HEK293 (cell line): Measurements from ENCODE around the gene TMEM151B.

Experiments used
- CTCF ChIP-seq: fragments of 450-650 bp; formaldehyde crosslinking; IDR thresholded peaks from 2 replicates; pipeline ENCODE4 v1.5.1; 2016; ENCODE audit warnings: missing biosample characterization, missing genetic modification characterization
- KLF9 ChIP-seq: fragments of 450-650 bp; formaldehyde crosslinking; IDR thresholded peaks from 2 replicates; pipeline ENCODE4 v1.5.1; 2016; ENCODE audit warnings: missing biosample characterization, missing genetic modification characterization, low read depth
- MYNN ChIP-seq: fragments of 450-650 bp; formaldehyde crosslinking; IDR thresholded peaks from 2 replicates; pipeline ENCODE4 v1.5.1; 2016; ENCODE audit warnings: missing biosample characterization, missing genetic modification characterization, borderline replicate concordance
- SP2 ChIP-seq: fragments of 450-650 bp; formaldehyde crosslinking; IDR thresholded peaks from 2 replicates; pipeline ENCODE4 v1.5.1; 2016; ENCODE audit warnings: missing biosample characterization, missing genetic modification characterization
- ZEB2 ChIP-seq: fragments of 450-650 bp; formaldehyde crosslinking; IDR thresholded peaks from 2 replicates; pipeline ENCODE4 v1.5.1; 2016; ENCODE audit warnings: missing biosample characterization, missing genetic modification characterization
- ZNF24 ChIP-seq: fragments of 450-650 bp; formaldehyde crosslinking; IDR thresholded peaks from 2 replicates; pipeline ENCODE4 v1.5.1; 2016; ENCODE audit warnings: missing biosample characterization, missing genetic modification characterization
- ZNF274 ChIP-seq, 2 experiments: fragments of 200-500 bp in 1 of 2; fragments of 450-650 bp in 1 of 2; sonication (Bioruptor generic) in 1 of 2; formaldehyde crosslinking in 1 of 2; IDR thresholded peaks; 2 replicates each; pipeline versions ENCODE4 v1.5.1 to v1.6.1; 2014 to 2016; ENCODE audit warnings: borderline replicate concordance in 1 of 2, inconsistent platforms in 1 of 2, low read length in 1 of 2, missing biosample characterization in 1 of 2, missing genetic modification characterization in 1 of 2
- ZNF292 ChIP-seq: fragments of 450-650 bp; formaldehyde crosslinking; IDR thresholded peaks from 2 replicates; pipeline ENCODE4 v1.5.1; 2016; ENCODE audit warnings: low read depth, missing biosample characterization, missing genetic modification characterization, borderline replicate concordance
- ZNF335 ChIP-seq: fragments of 450-650 bp; formaldehyde crosslinking; conservative IDR thresholded peaks from 2 replicates; pipeline ENCODE4 v1.5.1; 2016; ENCODE audit warnings: missing biosample characterization, missing genetic modification characterization
- ZNF398 ChIP-seq: fragments of 450-650 bp; formaldehyde crosslinking; IDR thresholded peaks from 2 replicates; pipeline ENCODE4 v1.5.1; 2017; ENCODE audit warnings: missing biosample characterization, missing genetic modification characterization
- ZNF585B ChIP-seq: fragments of 450-650 bp; formaldehyde crosslinking; IDR thresholded peaks from 2 replicates; pipeline ENCODE4 v1.5.1; 2016; ENCODE audit warnings: missing biosample characterization, missing genetic modification characterization
- ZNF776 ChIP-seq: fragments of 450-650 bp; formaldehyde crosslinking; IDR thresholded peaks from 2 replicates; pipeline ENCODE4 v1.5.0; 2017; ENCODE audit warnings: missing biosample characterization, missing genetic modification characterization, borderline replicate concordance
- ZSCAN18 ChIP-seq: fragments of 450-650 bp; formaldehyde crosslinking; IDR thresholded peaks from 2 replicates; pipeline ENCODE4 v1.5.1; 2016; ENCODE audit warnings: missing biosample characterization, missing genetic modification characterization

- TF ChIP-seq ZNF398 (tag by site-specific recombination): no peak
- no peak for TF ChIP-seq CTCF (tag by site-specific recombination)
- no peak for TF ChIP-seq ZSCAN18 (tag by site-specific recombination)
- TF ChIP-seq MYNN: no peak
- no peak for TF ChIP-seq ZNF274 (IDR thresholded peaks at IDR 0.05; ENCODE audit: low read length)
- no peak for TF ChIP-seq ZNF274 (tag by site-specific recombination; IDR thresholded peaks at IDR 0.05; ENCODE audit: borderline replicate concordance)
- TF ChIP-seq KLF9 (tag by site-specific recombination): no peak
- no peak for TF ChIP-seq ZNF335
- no peak for TF ChIP-seq ZNF776 (tag by site-specific recombination)
- no peak for TF ChIP-seq ZNF292
- no peak for TF ChIP-seq ZEB2 (tag by site-specific recombination)
- no peak for TF ChIP-seq ZNF24 (tag by site-specific recombination)
- no peak for TF ChIP-seq SP2 (tag by site-specific recombination)
- no peak for TF ChIP-seq ZNF585B (tag by site-specific recombination)
Observed at GRCh38 chr6:44227148-44227793, 43.0 kb upstream of the TMEM151B start.
